ENCODE data around the gene LDB2. TPM values are rescaled to one million over a fixed set of nuclear protein-coding genes. Genes with fewer than 3 reads are reported as not detected.

LDB2 gene
- total RNA-seq, 4 donors from 2014 or later: 26.4 to 62.7 (median 40.7) TPM

DNA sequence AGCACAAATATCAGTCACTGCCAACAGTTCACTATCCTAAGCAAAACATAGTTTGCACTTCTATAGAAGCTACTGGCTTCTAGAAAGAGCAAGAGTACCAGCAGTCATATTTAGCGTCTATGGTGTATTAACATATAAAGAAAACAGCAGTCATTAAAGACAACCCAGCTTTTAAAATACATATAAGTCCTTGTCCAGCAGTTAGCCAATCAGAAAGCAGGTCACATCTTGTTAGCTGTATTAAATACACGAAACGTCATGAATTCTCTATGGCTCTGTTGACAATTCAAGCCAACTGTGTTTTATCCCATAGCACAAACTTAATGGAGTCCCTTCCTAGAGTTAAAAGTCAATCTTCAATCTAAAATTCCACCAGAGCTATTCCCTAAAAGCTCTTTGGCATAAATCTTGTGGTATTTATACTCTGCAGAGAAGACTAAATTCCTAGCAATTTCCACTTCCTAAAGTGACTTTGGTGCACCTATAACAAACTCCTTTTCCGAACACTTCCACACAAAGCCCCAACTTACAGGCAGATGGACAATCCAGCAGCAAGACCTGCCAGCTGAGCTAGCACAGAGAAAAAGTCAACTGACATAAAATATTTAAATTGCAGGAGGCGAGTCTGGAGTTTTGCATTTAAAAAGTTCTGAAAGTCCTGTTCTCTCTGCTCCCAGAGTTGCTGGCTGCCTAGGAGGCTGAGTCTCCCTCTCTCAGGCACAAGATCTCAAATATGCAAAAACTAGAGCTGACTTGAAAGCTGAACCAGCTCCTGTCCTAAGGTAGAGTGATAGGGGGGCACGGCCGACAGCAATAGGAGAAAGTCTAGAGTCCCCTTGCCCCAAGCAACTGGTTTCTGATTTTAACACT lies 1.3 kb downstream of the LDB2 start:
- H3K9me3 ChIP-seq: no peaks in the 10 kb centered on the region
- peak overlapping the region; percentile 25 to 59 (median 38) for H3K4me3 ChIP-seq
- peak overlapping the region in 3 of 4 donors; percentile 21 to 85 (median 56) for H3K27ac ChIP-seq
- TF ChIP-seq, protein P1, sequence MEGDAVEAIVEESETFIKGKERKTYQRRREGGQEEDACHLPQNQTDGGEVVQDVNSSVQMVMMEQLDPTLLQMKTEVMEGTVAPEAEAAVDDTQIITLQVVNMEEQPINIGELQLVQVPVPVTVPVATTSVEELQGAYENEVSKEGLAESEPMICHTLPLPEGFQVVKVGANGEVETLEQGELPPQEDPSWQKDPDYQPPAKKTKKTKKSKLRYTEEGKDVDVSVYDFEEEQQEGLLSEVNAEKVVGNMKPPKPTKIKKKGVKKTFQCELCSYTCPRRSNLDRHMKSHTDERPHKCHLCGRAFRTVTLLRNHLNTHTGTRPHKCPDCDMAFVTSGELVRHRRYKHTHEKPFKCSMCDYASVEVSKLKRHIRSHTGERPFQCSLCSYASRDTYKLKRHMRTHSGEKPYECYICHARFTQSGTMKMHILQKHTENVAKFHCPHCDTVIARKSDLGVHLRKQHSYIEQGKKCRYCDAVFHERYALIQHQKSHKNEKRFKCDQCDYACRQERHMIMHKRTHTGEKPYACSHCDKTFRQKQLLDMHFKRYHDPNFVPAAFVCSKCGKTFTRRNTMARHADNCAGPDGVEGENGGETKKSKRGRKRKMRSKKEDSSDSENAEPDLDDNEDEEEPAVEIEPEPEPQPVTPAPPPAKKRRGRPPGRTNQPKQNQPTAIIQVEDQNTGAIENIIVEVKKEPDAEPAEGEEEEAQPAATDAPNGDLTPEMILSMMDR (IDR thresholded peaks at IDR 0.05): no peak
- TF ChIP-seq POLR2A (IDR thresholded peaks at IDR 0.05): no peak
- TF ChIP-seq EP300 (IDR thresholded peaks at IDR 0.05): no peak
- H3K27me3 ChIP-seq: no peaks in the 10 kb centered on the region
- DNase-seq (ENCODE audit: low spot score in 2 of 2): no peak
- H3K36me3 ChIP-seq: no peaks in the 10 kb centered on the region
- peaks cover 0 to 41% (median 0%) of the 10 kb centered on the region in 4 donors for H3K4me1 ChIP-seq
- WGBS, 2 donors: 21 to 23% methylated on average over 7 of the region's 7 CpGs

DNA sequence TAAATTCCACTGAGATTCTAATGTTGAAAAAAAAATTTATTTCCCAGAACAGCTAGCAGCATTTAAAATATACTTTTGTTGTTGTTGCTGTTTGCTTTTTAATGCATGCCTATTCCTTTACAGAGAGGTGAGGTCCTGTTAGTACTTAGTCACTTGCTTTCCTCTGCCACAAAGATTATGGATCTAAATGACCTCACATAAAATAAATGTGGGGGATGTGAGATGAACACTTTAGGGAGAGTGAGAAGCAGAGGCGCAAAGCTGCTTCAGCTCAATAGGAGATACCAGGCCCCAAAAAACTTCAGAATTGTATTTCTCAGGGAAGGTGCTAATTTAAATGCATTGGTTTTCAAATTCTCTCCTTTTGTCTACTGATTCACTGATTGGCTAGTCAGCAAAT lies 4.0 kb downstream of the LDB2 start:
- Histone ChIP-seq H3K9me3 (no peaks in the 10 kb centered on the region), H3K27me3 (no peaks in the 10 kb centered on the region), H3K27ac (peak overlapping the region in 1 of 4 donors; percentile 72), H3K4me1 (peaks cover 0 to 45% (median 0%) of the 10 kb centered on the region in 4 donors), H3K4me3 (peak overlapping the region in 1 of 4 donors; percentile 36), H3K36me3 (no peaks in the 10 kb centered on the region)
- no peak for DNase-seq (ENCODE audit: low spot score in 2 of 2)
- TF ChIP-seq POLR2A (IDR thresholded peaks at IDR 0.05): no peak
- TF ChIP-seq, protein P1 (IDR thresholded peaks at IDR 0.05): no peak
- no peak for TF ChIP-seq EP300 (IDR thresholded peaks at IDR 0.05)
- 91 to 96% methylated on average over 1 of the region's 1 CpG for WGBS, 2 donors

DNA sequence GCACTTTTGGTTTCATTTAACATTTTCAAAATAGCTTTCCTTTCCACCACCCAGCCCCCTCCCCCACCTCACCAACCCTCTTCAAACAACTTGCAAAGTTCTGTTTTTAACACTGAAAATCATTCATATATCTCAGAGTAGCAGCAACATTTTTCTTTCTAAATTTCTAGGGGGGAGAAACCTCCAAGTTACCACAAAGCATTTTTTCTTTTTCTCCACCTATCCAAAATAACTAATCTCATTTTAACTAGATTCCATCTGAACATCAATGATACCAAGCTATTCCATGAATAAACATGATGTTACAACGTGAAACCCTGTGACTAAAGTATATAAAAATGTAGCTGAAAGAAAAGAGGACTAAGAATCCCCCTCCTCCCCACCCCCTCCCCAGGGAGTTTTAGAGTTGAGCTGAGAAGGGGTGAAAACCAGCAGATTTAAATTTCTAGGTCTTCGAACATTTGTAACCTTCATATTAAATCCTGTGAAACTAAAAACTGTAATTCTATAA lies 5.2 kb downstream of the LDB2 start:
- WGBS, 2 donors: 13 to 21% methylated on average over 2 of the region's 2 CpGs
- DNase-seq (ENCODE audit: low spot score in 2 of 2): no peak
- H3K27me3 ChIP-seq: no peaks in the 10 kb centered on the region
- no peaks in the 10 kb centered on the region for H3K9me3 ChIP-seq
- peak overlapping the region in 3 of 4 donors; percentile 7 to 72 (median 36) for H3K27ac ChIP-seq
- TF ChIP-seq POLR2A (IDR thresholded peaks at IDR 0.05): no peak
- TF ChIP-seq EP300 (IDR thresholded peaks at IDR 0.05): no peak
- TF ChIP-seq, protein P1 (IDR thresholded peaks at IDR 0.05): no peak
- H3K36me3 ChIP-seq: no peaks in the 10 kb centered on the region
- peak overlapping the region in 1 of 4 donors; percentile 36 for H3K4me3 ChIP-seq
- peaks cover 0 to 38% (median 0%) of the 10 kb centered on the region in 4 donors for H3K4me1 ChIP-seq

DNA sequence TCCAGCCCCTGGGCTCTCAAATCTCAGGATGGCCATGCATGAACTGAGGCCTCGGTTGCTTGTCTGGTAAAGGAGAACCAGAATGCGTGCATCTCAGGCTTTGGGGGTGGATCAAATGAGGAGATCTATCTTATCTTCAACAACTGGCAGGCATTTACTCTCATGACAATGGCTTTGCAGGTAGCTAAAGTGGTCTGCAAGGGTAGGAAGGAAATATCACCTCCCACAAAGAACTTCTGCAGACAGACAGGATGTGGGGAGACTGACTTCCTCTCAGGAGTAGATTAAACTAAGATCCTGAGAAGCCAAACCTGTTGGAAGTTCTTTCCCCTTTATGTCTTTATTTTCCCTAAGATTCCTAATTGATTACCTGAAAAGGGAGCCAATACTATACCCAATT lies 7.8 kb downstream of the LDB2 start:
- DNase-seq (ENCODE audit: low spot score in 2 of 2): no peak
- TF ChIP-seq EP300 (IDR thresholded peaks at IDR 0.05) (no peak), POLR2A (IDR thresholded peaks at IDR 0.05) (no peak)
- TF ChIP-seq, protein P1 (IDR thresholded peaks at IDR 0.05): no peak

DNA sequence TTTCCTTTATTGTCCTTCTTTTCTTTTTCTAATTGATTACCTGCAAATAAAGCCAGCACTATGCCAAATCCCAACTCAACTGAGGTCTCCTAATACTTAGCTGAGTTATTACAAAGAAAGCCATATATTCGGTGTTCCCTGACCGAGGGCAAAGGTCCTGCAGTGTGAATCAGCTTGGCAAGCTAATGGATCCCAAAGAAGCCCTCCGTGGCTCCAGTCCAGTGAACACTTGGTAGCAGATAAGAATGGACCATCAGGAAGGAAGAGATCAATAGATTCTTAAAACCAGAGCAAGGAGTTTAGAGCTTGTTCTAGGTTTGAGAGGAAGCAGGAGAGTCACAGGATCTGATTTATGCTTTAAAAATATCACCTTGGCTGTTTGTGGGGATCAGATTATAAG lies 8.5 kb downstream of the LDB2 start:
- DNase-seq (ENCODE audit: low spot score in 2 of 2): no peak
- Histone ChIP-seq H3K4me3 (no peak overlapping the region), H3K9me3 (no peaks in the 10 kb centered on the region), H3K4me1 (peaks cover 0 to 26% (median 0%) of the 10 kb centered on the region in 4 donors), H3K27ac (peak overlapping the region in 1 of 4 donors; percentile 26), H3K27me3 (no peaks in the 10 kb centered on the region), H3K36me3 (no peaks in the 10 kb centered on the region)
- 67 to 70% methylated on average over 3 of the region's 3 CpGs for WGBS, 2 donors
- no peak for TF ChIP-seq EP300 (IDR thresholded peaks at IDR 0.05)
- TF ChIP-seq, protein P1 (IDR thresholded peaks at IDR 0.05): no peak
- TF ChIP-seq POLR2A (IDR thresholded peaks at IDR 0.05): no peak

More for the DNA sequence above, 7.8 kb downstream of the LDB2 start:
- WGBS, 2 donors: 87 to 90% methylated on average over 2 of the region's 2 CpGs
- Histone ChIP-seq H3K9me3 (no peaks in the 10 kb centered on the region), H3K27ac (no peak overlapping the region), H3K27me3 (no peaks in the 10 kb centered on the region), H3K36me3 (no peaks in the 10 kb centered on the region), H3K4me3 (no peak overlapping the region), H3K4me1 (peaks cover 0 to 33% (median 0%) of the 10 kb centered on the region in 4 donors)

Measured in tibial nerve (tissue), 4 donors.